H1 (cell line): ENCODE measurements around the gene NF1. TPM values are rescaled to one million over a fixed set of nuclear protein-coding genes. Genes with fewer than 3 reads are reported as not detected.

Source experiments
- ASH2L ChIP-seq: fragments of 200-600, 300-600 bp; sonication (generic); IDR thresholded peaks from one replicate; pipeline ENCODE4 v1.7.1; 2017; ENCODE audit warnings: low read length
- BACH1 ChIP-seq: IDR thresholded peaks from 2 replicates; pipeline ENCODE4 v1.6.1; 2012; ENCODE audit warnings: low read length, improper control_type of control experiment
- CEBPB ChIP-seq: IDR thresholded peaks from 2 replicates; pipeline ENCODE4 v1.6.1; 2012; ENCODE audit warnings: low read depth, low read length
- SAP30 ChIP-seq: fragments of 300-600 bp; sonication (generic); IDR thresholded peaks from 2 replicates; pipeline ENCODE4 v1.7.1; 2012; ENCODE audit warnings: low read length, moderate library complexity, mild to moderate bottlenecking, inconsistent platforms; ENCODE audit not compliant: insufficient read depth, insufficient replicate concordance
- polyA plus RNA-seq, 7 experiments: library from polyadenylated mRNA; depleted of rRNA in 3 of 7; stranded (reverse) in 5 of 7; unstranded in 2 of 7; fragments of >200 nt in 5 of 7; fragments of 200-250 nt in 2 of 7; gene quantifications; 1 replicate in 5 of 7; 2 replicates in 1 of 7; 4 replicates in 1 of 7; pipeline versions ENCODE4 v1.2.1 to v1.2.3, GENCODE V29; 2011 to 2013; ENCODE audit warnings: missing spikeins in 2 of 7, mixed read lengths in 2 of 7
- total RNA-seq: library from RNA; stranded (reverse); fragmentation: NEBNext Ultra II Directional; extraction: Animal tissue kit (Norgen Biotek cat#: 25700); gene quantifications from 2 replicates; pipeline ENCODE4 v1.2.1, GENCODE V29; 2021
- TF ChIP-seq, protein P1 (sequence below): fragments of 300-600 bp; sonication (generic); IDR thresholded peaks from 2 replicates; pipeline ENCODE4 v1.7.1; 2012; ENCODE audit warnings: low read length, moderate library complexity, mild to moderate bottlenecking, inconsistent platforms; ENCODE audit not compliant: insufficient replicate concordance

Gene NF1
- total and polyA plus RNA-seq, 2 of the 8 experiments (the other 6 are each of a cell fraction or from before 2014, with no cell fraction given) = 19.3 to 29.6 TPM

DNA sequence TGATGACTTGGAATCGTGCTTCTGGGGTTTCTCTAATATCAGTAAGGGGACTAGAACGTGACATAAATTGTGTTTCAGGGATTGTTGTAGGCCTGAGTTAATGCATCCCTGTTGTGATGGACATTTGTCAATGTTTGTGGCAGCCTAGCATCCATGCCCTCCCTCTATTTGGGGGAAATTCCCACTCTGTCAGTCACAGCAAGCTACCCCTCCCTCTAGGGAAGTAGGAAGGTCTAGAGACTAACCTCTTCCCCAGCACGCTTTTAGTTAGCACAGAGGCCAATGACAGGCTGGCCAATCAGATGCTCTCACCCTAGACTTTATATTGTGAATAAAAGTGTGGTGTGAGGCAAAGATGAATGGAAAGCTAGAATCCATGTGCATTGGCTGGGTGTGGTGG, 32.4 kb upstream of the NF1 start (continued):
- TF ChIP-seq, protein P1, sequence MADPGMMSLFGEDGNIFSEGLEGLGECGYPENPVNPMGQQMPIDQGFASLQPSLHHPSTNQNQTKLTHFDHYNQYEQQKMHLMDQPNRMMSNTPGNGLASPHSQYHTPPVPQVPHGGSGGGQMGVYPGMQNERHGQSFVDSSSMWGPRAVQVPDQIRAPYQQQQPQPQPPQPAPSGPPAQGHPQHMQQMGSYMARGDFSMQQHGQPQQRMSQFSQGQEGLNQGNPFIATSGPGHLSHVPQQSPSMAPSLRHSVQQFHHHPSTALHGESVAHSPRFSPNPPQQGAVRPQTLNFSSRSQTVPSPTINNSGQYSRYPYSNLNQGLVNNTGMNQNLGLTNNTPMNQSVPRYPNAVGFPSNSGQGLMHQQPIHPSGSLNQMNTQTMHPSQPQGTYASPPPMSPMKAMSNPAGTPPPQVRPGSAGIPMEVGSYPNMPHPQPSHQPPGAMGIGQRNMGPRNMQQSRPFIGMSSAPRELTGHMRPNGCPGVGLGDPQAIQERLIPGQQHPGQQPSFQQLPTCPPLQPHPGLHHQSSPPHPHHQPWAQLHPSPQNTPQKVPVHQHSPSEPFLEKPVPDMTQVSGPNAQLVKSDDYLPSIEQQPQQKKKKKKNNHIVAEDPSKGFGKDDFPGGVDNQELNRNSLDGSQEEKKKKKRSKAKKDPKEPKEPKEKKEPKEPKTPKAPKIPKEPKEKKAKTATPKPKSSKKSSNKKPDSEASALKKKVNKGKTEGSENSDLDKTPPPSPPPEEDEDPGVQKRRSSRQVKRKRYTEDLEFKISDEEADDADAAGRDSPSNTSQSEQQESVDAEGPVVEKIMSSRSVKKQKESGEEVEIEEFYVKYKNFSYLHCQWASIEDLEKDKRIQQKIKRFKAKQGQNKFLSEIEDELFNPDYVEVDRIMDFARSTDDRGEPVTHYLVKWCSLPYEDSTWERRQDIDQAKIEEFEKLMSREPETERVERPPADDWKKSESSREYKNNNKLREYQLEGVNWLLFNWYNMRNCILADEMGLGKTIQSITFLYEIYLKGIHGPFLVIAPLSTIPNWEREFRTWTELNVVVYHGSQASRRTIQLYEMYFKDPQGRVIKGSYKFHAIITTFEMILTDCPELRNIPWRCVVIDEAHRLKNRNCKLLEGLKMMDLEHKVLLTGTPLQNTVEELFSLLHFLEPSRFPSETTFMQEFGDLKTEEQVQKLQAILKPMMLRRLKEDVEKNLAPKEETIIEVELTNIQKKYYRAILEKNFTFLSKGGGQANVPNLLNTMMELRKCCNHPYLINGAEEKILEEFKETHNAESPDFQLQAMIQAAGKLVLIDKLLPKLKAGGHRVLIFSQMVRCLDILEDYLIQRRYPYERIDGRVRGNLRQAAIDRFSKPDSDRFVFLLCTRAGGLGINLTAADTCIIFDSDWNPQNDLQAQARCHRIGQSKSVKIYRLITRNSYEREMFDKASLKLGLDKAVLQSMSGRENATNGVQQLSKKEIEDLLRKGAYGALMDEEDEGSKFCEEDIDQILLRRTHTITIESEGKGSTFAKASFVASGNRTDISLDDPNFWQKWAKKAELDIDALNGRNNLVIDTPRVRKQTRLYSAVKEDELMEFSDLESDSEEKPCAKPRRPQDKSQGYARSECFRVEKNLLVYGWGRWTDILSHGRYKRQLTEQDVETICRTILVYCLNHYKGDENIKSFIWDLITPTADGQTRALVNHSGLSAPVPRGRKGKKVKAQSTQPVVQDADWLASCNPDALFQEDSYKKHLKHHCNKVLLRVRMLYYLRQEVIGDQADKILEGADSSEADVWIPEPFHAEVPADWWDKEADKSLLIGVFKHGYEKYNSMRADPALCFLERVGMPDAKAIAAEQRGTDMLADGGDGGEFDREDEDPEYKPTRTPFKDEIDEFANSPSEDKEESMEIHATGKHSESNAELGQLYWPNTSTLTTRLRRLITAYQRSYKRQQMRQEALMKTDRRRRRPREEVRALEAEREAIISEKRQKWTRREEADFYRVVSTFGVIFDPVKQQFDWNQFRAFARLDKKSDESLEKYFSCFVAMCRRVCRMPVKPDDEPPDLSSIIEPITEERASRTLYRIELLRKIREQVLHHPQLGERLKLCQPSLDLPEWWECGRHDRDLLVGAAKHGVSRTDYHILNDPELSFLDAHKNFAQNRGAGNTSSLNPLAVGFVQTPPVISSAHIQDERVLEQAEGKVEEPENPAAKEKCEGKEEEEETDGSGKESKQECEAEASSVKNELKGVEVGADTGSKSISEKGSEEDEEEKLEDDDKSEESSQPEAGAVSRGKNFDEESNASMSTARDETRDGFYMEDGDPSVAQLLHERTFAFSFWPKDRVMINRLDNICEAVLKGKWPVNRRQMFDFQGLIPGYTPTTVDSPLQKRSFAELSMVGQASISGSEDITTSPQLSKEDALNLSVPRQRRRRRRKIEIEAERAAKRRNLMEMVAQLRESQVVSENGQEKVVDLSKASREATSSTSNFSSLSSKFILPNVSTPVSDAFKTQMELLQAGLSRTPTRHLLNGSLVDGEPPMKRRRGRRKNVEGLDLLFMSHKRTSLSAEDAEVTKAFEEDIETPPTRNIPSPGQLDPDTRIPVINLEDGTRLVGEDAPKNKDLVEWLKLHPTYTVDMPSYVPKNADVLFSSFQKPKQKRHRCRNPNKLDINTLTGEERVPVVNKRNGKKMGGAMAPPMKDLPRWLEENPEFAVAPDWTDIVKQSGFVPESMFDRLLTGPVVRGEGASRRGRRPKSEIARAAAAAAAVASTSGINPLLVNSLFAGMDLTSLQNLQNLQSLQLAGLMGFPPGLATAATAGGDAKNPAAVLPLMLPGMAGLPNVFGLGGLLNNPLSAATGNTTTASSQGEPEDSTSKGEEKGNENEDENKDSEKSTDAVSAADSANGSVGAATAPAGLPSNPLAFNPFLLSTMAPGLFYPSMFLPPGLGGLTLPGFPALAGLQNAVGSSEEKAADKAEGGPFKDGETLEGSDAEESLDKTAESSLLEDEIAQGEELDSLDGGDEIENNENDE = no peak
- TF ChIP-seq ASH2L (no peak), BACH1 (no peak), CEBPB (no peak), SAP30 (no peak)
